ENCODE results near the gene FOLR1. TPM values are rescaled to one million over a fixed set of nuclear protein-coding genes. Genes with fewer than 3 reads are reported as not detected.

FOLR1 gene
- polyA plus RNA-seq, 3 donors: 50.6 to 57.0 (median 53.7) TPM

DNA sequence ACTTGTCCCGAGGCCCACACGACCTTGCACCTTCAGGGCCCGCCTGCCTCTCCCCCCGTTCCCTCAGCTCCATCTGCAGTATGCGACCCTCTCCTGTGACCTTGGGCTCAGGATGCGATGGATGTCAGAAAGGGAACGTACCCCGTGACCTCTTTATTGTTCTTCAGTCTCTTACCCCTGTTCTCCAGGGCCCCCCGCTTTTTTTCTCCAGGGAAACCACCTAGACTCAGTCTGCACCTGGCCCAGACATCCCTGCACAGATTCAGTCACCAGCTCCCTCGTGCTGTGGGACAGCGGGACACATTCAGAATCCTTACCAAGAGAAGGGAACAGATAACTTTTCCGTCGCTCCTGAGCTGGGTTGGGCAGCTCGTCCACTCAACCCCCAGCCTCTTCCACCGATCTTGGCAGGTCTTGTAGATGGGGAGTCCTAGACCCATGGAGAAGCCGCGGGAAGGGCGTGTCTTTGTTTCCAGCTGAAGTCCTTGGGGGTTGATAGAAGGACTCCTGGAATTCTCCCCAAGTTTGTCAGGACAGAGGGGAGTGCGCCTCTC is 53.4 kb downstream of the FOLR1 start:
- no peak for DNase-seq (ENCODE audit: low read depth in 3 of 3, low spot score in 2 of 3)

Other genes starting within 250 kb of the FOLR1 start
- 1 to 10 TPM; 5.7 to 9.0 (median 6.2) TPM for gene IL18BP, start 193.2 kb upstream of the FOLR1 start, polyA plus RNA-seq (ENCODE audit: insufficient read length in 3 of 3)
- gene NUMA1, start 111.6 kb upstream of the FOLR1 start, polyA plus RNA-seq (ENCODE audit: insufficient read length in 3 of 3): 100 to 1,000 TPM; 234 to 252 (median 235) TPM
- 10 to 100 TPM; 23.5 to 25.7 (median 25.3) TPM for gene LRRC51, start 111.3 kb upstream of the FOLR1 start, polyA plus RNA-seq (ENCODE audit: insufficient read length in 3 of 3)
- 100 to 1,000 TPM; 108 to 125 (median 118) TPM for gene LAMTOR1, start 88.8 kb upstream of the FOLR1 start, polyA plus RNA-seq (ENCODE audit: insufficient read length in 3 of 3)
- gene TOMT, start 86.2 kb upstream of the FOLR1 start, polyA plus RNA-seq (ENCODE audit: insufficient read length in 3 of 3): not detected
- 10 to 100 TPM; 60.8 to 67.2 (median 64.1) TPM for gene ANAPC15, start 79.4 kb upstream of the FOLR1 start, polyA plus RNA-seq (ENCODE audit: insufficient read length in 3 of 3)
- 1 to 10 TPM; 1.6 to 2.8 (median 1.9) TPM for gene FOLR3, start 56.4 kb upstream of the FOLR1 start, polyA plus RNA-seq (ENCODE audit: insufficient read length in 3 of 3)
- 10 to 100 TPM in 1 of 3 donors, 1 to 10 TPM in 2; 9.6 to 10.8 (median 9.7) TPM for gene FOLR2, start 24.7 kb downstream of the FOLR1 start, polyA plus RNA-seq (ENCODE audit: insufficient read length in 3 of 3)
- 100 to 1,000 TPM; 132 to 144 (median 137) TPM for gene INPPL1, start 32.6 kb downstream of the FOLR1 start, polyA plus RNA-seq (ENCODE audit: insufficient read length in 3 of 3)
- not detected for gene PHOX2A, start 52.0 kb downstream of the FOLR1 start, polyA plus RNA-seq (ENCODE audit: insufficient read length in 3 of 3)
- 10 to 100 TPM; 10.7 to 13.0 (median 12.5) TPM for gene CLPB, start 242.4 kb downstream of the FOLR1 start, polyA plus RNA-seq (ENCODE audit: insufficient read length in 3 of 3)

Data from right renal cortex interstitium (tissue), 3 donors.